HG02970 (cell line): Measurements from ENCODE around the gene ATP5ME.
"Not testable (repeated sequence)": the region's sequence is repeated elsewhere in the genome, so short reads cannot be mapped to it uniquely, and the experiment has no call there.

Source experiments
- ATAC-seq: cut with Tn5 transposase; IDR thresholded peaks from one replicate; pipeline ENCODE4 v1.9.1; 2021; ENCODE audit warnings: mild to moderate bottlenecking, moderate library complexity, moderate number of reproducible peaks; ENCODE audit not compliant: unreplicated experiment, low FRiP score

ATP5ME gene

GRCh38 chr4:657834-658667 is 16.0 kb downstream of the ATP5ME start:
- no peak for ATAC-seq

DNA sequence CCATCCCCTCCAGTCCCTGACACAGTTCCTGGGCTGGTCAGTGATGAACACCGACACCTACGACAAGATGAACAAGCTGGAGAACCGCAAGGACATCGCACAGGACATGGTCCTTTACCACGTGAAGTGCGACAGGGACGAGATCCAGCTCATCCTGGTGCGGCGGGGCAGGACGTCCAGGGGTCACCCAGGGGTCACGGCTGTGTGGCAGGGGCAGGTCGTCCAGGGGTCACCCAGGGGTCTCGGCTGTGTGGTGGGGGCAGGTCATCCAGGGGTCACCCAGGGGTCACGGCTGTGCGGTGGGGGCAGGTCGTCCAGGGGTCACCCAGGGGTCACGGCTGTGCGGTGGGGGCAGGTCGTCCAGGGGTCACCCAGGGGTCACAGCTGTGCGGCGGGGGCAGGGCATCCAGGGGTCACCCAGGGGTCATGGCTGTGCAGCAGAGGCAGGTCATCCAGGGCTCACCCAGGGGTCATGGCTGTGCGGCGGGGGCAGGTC is 16.7 kb downstream of the ATP5ME start:
- ATAC-seq: no peak

DNA sequence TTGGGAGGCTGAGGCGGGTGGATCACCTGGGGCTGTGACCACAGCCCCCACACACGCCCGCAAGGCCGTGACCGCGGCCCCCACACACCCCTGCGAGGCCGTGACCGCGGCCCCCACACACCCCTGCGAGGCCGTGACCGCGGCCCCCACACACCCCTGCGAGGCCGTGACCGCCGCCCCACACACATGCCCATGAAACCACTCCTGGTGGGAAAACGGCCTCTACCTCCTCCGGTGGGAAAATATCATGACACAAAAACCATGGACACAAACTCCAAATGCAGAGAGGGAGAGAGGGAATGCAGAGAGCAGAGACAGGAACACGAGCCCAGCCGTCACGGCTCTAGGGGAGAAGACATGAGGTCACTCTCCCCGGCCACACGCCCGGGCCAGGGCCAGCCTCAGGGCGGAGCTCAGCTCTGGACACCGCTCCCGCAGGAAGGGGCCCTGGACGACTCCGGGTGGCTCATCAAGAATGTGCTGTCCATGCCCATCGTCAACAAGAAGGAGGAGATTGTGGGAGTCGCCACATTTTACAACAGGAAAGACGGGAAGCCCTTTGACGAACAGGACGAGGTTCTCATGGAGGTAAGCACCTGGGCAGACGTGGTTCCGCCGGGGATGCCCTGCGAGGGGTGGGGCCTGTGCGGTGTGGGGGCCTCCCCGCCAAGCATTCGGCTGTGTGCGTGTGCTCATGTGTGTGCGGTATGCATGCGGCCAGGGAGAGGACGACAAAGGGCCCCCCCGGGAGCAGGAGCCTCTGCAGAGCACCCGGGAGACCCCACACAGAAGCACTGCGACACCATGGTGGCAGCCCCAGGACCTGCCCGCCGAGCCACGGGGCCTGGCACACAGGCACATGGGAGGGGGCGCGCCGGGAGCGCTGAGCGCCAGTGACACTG is 17.4 kb downstream of the ATP5ME start:
- no peak for ATAC-seq

DNA sequence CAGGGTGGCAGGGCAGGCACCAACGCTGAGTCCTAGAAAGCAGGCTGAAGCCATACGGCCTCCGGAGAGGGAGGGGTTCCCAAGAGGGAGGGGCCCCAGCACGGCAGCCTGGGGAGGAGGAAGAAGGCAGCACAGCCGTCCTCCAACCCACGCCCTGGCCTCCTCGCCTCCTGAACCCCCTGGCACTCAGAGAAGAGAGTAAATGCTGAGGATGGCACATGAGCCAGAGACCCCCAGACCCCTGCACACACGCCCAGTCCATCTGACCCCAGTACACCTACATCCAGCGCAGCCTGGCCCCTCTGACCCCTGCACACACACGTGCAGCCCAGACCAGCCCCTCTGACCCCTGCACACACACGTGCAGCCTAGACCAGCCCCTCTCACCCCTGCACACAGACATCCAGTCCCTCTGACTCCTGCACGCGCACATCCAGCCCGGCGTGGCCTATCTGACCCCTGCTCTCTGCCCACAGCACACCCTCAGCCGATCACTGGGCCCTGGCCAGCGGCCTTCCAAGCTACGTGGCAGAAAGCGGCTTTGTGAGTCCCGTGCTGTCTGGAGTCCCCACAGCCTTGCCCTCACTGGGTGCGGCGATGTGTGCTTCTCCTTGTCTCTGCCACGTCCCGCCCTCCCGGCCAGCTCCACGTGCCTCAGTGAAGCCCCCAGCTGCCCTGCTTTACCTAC is 18.5 kb downstream of the ATP5ME start:
- no peak for ATAC-seq

DNA sequence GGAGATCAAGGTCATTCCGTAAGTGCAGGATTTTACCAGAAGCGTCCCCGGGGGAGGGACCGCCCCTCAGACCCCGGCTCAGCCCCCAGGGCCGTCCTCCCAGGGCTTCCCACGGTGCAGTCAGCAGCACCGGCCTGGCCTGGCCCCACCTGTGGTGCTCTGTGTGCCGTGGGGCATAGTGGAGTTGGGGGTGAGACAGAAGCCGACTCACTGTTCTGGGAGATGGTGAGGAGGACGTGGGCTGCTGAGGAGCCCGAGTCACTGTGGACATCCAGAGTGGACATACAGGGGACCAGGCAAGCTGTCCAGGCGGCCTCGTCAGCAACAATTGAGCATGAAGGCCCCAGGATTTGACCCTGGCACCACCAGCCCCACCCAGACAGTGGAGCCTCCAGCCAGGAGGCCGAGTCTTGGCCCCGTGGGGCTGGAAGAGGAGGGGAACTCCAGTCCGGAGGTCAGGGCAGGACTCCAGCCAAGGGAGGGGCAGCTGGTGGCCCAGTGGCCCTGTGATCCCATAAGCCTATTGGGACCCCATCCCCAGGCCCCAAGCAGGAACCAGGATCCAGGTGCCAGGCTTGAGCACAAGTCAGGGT is 19.1 kb downstream of the ATP5ME start:
- ATAC-seq: no peak

DNA sequence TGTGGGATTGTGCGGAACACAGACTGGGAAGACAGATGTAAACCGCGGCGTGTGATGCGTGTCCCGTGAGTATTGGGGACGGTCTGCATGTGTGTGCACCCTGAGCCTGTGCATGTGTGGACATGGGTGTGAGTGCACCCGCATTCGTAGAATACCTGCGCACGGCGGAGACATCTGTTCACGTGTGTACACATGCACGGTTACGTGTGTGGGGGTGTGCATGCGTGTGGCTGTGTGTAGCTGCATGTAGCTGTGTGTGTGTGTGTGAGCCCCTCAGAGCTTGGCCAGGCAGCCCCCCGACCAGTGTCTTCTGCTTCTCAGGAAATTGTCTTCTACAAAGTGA is 19.6 kb downstream of the ATP5ME start:
- no peak for ATAC-seq

- no peak for ATAC-seq
Observed at GRCh38 chr4:653831-654502, 20.1 kb downstream of the ATP5ME start.

DNA sequence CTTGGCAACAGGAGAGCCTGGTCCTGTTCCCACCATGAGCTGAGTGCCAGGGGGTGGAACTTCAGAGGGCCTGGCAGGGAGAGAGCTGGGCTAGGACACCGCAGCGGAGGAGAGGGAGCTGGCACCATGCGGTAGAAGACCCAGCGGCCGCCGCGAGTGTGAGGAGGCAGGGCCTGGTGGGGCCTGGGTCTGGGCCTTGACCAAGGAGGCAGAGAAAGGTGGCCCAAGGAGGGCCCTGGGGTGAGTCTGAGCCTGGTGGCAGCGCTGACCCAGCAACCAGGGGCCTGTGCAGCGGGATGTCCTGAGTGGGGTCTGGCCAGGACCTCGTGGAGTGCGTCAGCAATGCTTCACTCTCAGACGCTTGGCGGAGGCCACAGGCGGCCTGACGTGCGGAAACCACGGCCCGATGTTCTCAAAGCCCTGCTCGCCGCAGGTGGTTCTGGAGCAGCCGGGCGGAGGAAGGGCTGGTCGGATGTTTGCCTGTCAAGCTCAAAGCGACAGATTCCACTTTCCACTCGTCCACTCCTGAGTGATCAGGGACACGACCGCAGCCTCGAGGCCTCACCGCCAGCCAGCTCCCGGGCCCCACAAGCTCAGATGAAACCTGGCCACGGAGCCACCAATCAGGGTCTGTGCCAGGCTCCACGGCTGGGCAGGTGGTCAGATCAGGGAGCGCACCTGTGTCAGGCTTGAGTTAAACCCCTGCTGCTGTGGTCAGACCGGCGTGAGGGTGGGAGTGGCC is 20.8 kb downstream of the ATP5ME start:
- ATAC-seq: no peak

- ATAC-seq: no peak
Observed at GRCh38 chr4:651884-652642, 22.0 kb downstream of the ATP5ME start.

DNA sequence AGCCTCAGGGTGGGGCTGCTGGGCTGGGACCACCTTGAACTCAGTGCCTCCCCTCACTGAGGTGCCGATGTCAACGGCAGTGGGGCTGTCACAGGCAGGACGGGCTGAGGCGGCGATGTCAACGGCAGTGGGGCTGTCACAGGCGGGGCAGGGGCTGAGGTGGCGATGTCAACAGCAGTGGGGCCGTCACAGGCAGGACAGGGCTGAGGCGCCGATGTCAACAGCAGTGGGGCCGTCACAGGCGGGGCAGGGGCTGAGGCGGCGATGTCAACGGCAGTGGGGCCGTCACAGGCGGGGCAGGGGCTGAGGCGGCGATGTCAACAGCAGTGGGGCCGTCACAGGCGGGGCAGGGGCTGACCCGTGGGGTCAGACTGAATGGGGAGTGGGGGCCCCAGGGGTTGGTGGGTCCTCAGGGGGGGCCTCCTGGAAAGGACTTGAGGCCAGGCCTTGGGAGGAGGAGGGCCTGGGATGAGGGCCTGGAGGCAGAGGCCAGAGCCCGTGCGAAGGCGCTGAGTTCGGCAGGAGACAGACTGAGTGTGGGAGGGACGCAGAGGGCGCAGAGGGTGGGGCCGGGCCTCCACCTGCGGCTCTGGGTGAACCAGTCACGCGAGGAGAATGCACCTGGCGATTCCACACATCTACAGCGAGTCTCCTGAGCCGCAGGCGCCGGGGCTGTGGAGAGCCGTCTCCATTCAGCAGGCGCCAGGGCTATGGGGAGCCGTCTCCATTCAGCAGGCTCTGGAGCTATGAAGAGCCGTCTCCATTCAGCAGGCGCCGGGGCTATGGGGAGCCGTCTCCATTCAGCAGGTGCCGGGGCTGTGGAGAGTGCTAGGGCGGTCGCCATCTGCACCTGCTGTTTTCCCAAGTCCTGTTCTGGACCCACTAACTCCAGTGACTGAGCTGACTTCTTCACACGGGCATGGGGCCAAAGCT is 22.9 kb downstream of the ATP5ME start:
- ATAC-seq: no peak

DNA sequence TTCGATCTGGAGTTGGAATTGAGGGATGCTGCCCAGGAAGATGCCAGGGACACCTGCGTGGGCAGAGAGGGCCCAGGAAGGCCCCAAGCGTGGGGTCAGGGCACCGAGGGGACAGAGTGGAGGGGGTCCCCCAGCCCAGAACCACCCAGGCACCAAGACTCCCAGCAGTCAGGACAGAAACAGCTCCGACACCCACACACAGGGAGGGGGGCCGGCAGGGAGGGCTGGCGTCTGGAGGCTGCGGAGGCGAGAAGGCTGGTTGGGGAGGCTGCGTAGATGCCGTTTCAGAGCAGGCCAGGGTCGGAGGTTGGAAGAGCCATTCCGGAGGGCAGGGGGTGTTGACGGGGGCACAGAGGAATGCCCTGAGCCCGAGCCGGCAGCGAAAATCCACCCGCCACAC is 23.6 kb downstream of the ATP5ME start:
- no peak for ATAC-seq

- no peak for ATAC-seq
Observed at GRCh38 chr4:649751-650310, 24.2 kb downstream of the ATP5ME start.

DNA sequence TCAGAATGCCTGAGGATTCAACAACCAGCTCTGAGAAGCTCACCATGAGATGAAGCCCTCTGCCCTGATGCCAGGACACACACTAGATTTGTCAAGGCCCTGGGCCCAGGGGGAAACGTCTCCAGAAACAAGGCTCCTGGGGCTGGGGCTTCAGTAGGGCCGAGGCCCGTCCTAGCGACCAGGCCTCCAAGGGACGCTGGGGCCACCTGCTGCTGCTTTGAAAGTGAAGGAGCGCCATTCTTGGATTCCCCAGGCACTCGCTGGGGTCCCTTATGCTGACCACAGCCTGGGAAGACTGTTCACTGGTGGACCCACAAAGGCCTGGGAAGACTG is 24.8 kb downstream of the ATP5ME start:
- no peak for ATAC-seq

- ATAC-seq: no peak
Observed at GRCh38 chr4:648579-649292, 25.3 kb downstream of the ATP5ME start.

- ATAC-seq: no peak
Observed at GRCh38 chr4:647481-647880, 26.6 kb downstream of the ATP5ME start.

GRCh38 chr4:646460-646859 is 27.6 kb downstream of the ATP5ME start:
- ATAC-seq: no peak

DNA sequence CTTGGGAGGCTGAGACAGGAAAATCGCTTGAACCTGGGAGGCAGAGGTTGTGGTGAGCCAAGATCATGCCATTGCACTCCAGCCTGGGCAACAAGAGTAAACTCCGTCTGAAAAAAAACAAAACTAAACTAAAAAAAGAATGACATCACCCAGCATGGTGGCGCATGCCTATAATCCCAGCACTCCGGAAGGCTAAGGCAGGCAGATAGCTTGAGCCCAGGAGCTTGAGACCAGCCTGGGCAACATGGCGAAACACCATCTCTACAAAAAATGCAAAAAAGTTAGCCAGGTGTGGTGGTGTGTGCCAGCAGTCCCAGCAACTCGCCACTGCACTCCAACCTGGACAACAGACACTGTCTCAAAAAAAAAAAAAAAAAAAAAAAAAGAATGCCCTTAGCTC is 31.7 kb downstream of the ATP5ME start:
- not testable (repeated sequence) for ATAC-seq
